Bronchial epithelial cell (primary cell): ENCODE data around the gene IPMK. TPM values are rescaled to one million over a fixed set of nuclear protein-coding genes. Genes with fewer than 3 reads are reported as not detected.
"Not testable (repeated sequence)": the region's sequence is repeated elsewhere in the genome, so short reads cannot be mapped to it uniquely, and the experiment has no call there.

Experiments
- DNase-seq: peaks from one replicate; pipeline ENCODE4 v3.0.0-alpha.2; 2010; ENCODE audit warnings: low read depth
- FAIRE-seq: peaks from 2 replicates; lab custom pipeline; 2011; peaks lifted over from hg19 to GRCh38; lab: Jason Lieb, UNC
- H3K27me3 ChIP-seq: 2 replicates; pipeline ENCODE4 v1.5.1; 2011; ENCODE audit warnings: low read length; ENCODE audit not compliant: control insufficient read depth, insufficient read depth
- H3K36me3 ChIP-seq: 2 replicates; pipeline ENCODE4 v1.5.1; 2011; ENCODE audit warnings: low read length; ENCODE audit not compliant: control insufficient read depth, insufficient read depth
- H3K4me3 ChIP-seq: 2 replicates; pipeline ENCODE4 v1.5.1; 2011; ENCODE audit warnings: mild to moderate bottlenecking, low read depth, low read length, control low read depth
- CTCF ChIP-seq: IDR thresholded peaks from 2 replicates; pipeline ENCODE4 v1.5.1; 2011; ENCODE audit warnings: mild to moderate bottlenecking, moderate library complexity, low read length, control low read depth, inconsistent platforms; ENCODE audit not compliant: insufficient read depth, severe bottlenecking
- total RNA-seq: library from RNA; depleted of rRNA; stranded (reverse); fragments of >200 nt; gene quantifications from 2 replicates; pipeline ENCODE4 v1.2.1, GENCODE V29; 2014

Gene IPMK
- total RNA-seq, 1 donor from 2014 or later, result 6.3 TPM

GRCh38 chr10:58243269-58243668 lies 24.4 kb downstream of the IPMK start:
- no peak for FAIRE-seq
- TF ChIP-seq CTCF, result no peak
- no peaks in the 10 kb centered on the region for H3K27me3 ChIP-seq
- DNase-seq, result no peak
- H3K4me3 ChIP-seq, result no peak overlapping the region
- H3K36me3 ChIP-seq, result no peaks in the 10 kb centered on the region

GRCh38 chr10:58241346-58241745 lies 26.3 kb downstream of the IPMK start:
- Histone ChIP-seq H3K36me3 (no peaks in the 10 kb centered on the region), H3K4me3 (no peak overlapping the region), H3K27me3 (no peaks in the 10 kb centered on the region)
- DNase-seq (no peak), FAIRE-seq (no peak)
- TF ChIP-seq CTCF, result no peak

GRCh38 chr10:58240531-58240930 lies 27.2 kb downstream of the IPMK start:
- no peaks in the 10 kb centered on the region for H3K36me3 ChIP-seq
- no peak for TF ChIP-seq CTCF
- peak; percentile 30 for DNase-seq
- FAIRE-seq, result no peak
- H3K27me3 ChIP-seq, result no peaks in the 10 kb centered on the region
- H3K4me3 ChIP-seq, result no peak overlapping the region

GRCh38 chr10:58239561-58240169 lies 28.0 kb downstream of the IPMK start:
- DNase-seq, result peak; percentile 81
- Histone ChIP-seq H3K27me3 (no peaks in the 10 kb centered on the region), H3K36me3 (no peaks in the 10 kb centered on the region), H3K4me3 (no peak overlapping the region)
- FAIRE-seq, result no peak
- no peak for TF ChIP-seq CTCF

GRCh38 chr10:58237014-58237834 lies 30.5 kb downstream of the IPMK start:
- no peak for FAIRE-seq

GRCh38 chr10:58229856-58230255 lies 37.8 kb downstream of the IPMK start:
- not testable (repeated sequence) for FAIRE-seq, H3K27me3 ChIP-seq, DNase-seq

More at GRCh38 chr10:58237014-58237834, 30.5 kb downstream of the IPMK start:
- peak; percentile 84 for DNase-seq
- Histone ChIP-seq H3K27me3 (no peaks in the 10 kb centered on the region), H3K4me3 (no peak overlapping the region), H3K36me3 (no peaks in the 10 kb centered on the region)
- no peak for TF ChIP-seq CTCF

More at GRCh38 chr10:58229856-58230255, 37.8 kb downstream of the IPMK start:
- not testable (repeated sequence) for H3K36me3 ChIP-seq, H3K4me3 ChIP-seq
